HFF-Myc (cell line): ENCODE data around the gene EML1.

Experiments
- DNase-seq: peaks from one replicate; pipeline ENCODE4 v3.0.0-alpha.2; 2011; ENCODE audit warnings: low read depth; ENCODE audit errors: extremely low read depth
- H3K4me3 ChIP-seq: replicated peaks from 2 replicates; pipeline ENCODE4 v1.5.1; 2011; ENCODE audit warnings: low read depth, mild to moderate bottlenecking, control low read depth, low read length
- TF ChIP-seq, protein P1 (sequence below): IDR thresholded peaks from 2 replicates; pipeline ENCODE4 v1.5.1; 2012; ENCODE audit warnings: mild to moderate bottlenecking, low read depth, low read length, control low read depth; ENCODE audit errors: missing control alignments

EML1 gene

DNA sequence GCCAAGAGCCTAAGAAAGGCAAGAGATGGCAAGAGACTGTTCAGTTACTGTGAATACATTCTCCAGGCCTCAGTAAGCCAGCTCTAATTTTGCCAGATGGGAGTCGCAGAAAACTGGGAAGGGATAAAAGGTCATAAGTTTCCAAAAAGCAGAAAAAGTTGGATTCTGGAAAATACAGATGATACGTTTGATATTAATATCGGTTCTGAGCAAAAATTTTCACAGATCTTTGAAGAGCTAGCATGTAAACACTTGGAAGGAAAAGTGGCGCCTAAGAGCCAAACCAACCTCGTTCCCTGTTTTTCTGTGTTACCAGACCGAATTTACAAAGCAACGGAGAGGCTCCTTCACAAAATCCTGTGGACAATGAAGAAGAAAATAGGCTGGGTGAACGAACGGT lies 7.8 kb upstream of the EML1 start:
- no peak overlapping the region for H3K4me3 ChIP-seq
- DNase-seq, result no peak
- TF ChIP-seq, protein P1, sequence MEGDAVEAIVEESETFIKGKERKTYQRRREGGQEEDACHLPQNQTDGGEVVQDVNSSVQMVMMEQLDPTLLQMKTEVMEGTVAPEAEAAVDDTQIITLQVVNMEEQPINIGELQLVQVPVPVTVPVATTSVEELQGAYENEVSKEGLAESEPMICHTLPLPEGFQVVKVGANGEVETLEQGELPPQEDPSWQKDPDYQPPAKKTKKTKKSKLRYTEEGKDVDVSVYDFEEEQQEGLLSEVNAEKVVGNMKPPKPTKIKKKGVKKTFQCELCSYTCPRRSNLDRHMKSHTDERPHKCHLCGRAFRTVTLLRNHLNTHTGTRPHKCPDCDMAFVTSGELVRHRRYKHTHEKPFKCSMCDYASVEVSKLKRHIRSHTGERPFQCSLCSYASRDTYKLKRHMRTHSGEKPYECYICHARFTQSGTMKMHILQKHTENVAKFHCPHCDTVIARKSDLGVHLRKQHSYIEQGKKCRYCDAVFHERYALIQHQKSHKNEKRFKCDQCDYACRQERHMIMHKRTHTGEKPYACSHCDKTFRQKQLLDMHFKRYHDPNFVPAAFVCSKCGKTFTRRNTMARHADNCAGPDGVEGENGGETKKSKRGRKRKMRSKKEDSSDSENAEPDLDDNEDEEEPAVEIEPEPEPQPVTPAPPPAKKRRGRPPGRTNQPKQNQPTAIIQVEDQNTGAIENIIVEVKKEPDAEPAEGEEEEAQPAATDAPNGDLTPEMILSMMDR, result no peak

DNA sequence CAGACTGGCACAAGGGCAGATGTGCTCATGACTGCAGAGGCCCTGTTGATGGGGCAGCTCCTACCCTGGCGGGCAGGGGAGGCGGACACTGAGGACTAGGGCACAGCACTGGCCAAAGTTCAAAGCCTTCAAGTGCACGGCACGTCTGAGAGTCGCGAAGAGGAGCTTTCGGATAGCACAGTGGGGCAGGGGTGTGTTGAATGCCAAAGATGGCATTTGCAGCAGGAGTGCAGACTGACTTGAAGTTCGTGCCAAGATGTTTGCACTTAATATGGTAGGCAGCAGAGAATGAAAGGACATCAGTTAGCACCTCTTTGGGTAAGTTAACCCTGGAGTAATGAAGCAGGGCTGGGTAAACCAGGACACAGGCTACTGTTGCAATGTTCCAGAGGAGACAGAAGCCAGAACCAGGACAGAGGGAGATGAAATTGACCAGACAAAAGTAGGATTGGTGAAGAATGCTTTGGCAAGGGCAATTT lies 6.7 kb upstream of the EML1 start:
- TF ChIP-seq, protein P1, result no peak
- H3K4me3 ChIP-seq, result no peak overlapping the region
- DNase-seq, result no peak

DNA sequence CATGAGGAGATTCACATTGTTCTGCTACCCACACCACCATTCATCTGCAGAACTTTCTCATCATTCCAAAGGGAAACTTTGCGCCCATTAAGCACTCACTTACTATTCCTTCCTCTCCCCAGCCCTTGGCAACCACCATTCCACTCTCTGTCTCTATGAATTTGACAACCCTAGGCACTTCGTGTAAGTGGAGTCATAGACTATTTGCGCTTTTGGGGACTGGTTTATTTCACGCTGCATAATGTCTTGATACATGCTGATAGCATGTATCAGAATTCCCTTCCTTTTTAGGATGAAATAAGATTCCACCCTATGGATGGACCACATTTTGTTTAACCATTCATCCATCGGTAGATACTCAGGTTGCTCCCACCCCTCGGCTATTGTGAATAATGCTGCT lies 4.5 kb upstream of the EML1 start:
- H3K4me3 ChIP-seq, result no peak overlapping the region
- TF ChIP-seq, protein P1, result no peak
- no peak for DNase-seq

DNA sequence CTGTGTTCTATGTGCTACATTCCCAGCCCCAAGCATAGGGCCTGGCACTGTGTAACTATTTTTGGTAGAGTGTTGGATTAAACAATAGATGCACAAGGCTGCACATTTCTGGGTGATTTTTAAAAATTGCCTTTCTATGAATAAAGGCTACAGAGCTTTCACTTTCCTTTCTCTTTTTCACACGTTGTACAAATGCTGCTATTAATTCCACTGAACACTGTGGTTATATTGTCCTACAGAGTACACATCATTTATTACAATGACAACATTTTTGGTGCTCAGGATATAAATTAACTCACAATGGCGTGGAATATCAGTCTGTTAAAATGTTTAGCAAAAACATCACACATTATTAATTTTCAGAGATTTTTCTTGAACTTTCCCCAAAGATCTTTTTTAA lies 3.6 kb upstream of the EML1 start:
- DNase-seq, result no peak
- TF ChIP-seq, protein P1, result no peak
- no peak overlapping the region for H3K4me3 ChIP-seq

DNA sequence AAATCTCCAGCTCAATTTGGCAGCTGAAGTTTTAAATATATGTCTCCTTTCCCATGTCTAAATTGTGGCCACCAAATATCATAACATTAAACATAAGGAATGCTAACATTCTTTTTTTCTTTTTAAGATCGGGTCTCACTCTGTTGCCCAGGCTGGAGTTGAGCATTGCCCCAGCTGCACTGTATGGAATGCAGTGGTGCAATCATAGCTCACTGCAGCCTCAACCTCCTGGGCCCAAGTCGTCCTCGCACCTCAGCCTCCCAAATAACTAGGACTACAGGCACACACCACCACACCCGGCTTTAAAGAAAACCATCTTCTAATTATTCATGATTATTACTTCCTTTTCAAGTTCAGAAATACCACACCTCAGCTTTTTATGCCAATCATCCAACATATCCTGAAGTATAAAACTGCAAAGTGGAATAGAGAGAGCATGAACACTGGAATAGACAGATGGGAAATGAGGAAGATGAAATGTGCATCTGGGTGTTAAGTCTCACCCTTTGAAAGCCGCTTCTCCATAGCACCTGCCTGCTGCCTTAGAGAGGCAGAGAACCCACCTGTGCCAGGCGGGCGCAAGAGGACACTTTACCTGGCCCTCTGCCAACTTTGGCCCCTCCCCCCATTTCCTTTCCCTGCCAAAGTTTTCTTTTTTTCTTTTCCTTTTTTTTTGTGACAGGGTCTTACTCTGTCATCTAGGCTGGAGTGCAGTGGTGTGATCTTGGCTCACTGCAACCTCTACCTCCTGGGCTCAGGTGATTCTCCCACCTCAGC lies 2.8 kb upstream of the EML1 start:
- TF ChIP-seq, protein P1, result no peak
- H3K4me3 ChIP-seq, result no peak overlapping the region
- DNase-seq, result no peak

DNA sequence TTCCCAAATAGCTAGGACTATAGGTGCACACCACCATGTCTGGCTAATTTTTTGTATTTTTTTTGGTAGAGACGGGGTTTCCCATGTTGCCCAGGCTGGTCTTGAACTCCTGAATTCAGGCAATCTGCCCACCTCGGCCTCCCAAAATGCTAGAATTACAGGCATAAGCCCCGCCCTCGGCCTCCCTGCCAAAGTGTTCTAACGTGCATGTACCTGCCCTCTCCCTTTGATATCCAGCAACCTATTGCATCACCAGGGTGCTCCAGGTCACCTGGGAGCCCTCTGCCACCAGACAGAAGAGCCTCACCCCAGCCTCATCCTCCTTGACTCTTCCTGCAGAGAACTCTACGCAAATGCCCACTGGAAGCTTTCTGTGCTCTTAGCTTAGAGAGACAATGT lies 2.2 kb upstream of the EML1 start:
- DNase-seq, result no peak
- TF ChIP-seq, protein P1, result no peak
- no peak overlapping the region for H3K4me3 ChIP-seq
